GM21786 (cell line): ENCODE data around the gene FBXO24.
A peak's percentile ranks its signal among the peaks of the same experiment; 100 is the strongest.
"Not testable (repeated sequence)": the region's sequence is repeated elsewhere in the genome, so short reads cannot be mapped to it uniquely, and the experiment has no call there.

Experiments
- ATAC-seq: cut with Tn5 transposase; IDR thresholded peaks from one replicate; pipeline ENCODE4 v1.9.1; 2021; ENCODE audit not compliant: unreplicated experiment

FBXO24 gene

GRCh38 chr7:100559127-100559526 lies 27.0 kb upstream of the FBXO24 start:
- no peak for ATAC-seq

GRCh38 chr7:100561491-100562194 lies 24.5 kb upstream of the FBXO24 start:
- ATAC-seq, result no peak

- no peak for ATAC-seq
These were observed 23.7 kb upstream of the FBXO24 start for GRCh38 chr7:100562195-100563099.

- ATAC-seq, result no peak
These were observed 23.0 kb upstream of the FBXO24 start for GRCh38 chr7:100563100-100563564.

GRCh38 chr7:100563809-100564400 lies 22.2 kb upstream of the FBXO24 start:
- no peak for ATAC-seq

- ATAC-seq, result not testable (repeated sequence)
These were observed 21.7 kb upstream of the FBXO24 start for GRCh38 chr7:100564405-100564804.

GRCh38 chr7:100565133-100565571 lies 21.0 kb upstream of the FBXO24 start:
- no peak for ATAC-seq

- no peak for ATAC-seq
These were observed 20.1 kb upstream of the FBXO24 start for GRCh38 chr7:100566018-100566531.

- ATAC-seq, result no peak
These were observed 18.9 kb upstream of the FBXO24 start for GRCh38 chr7:100567031-100567730.

- no peak for ATAC-seq
These were observed 18.4 kb upstream of the FBXO24 start for GRCh38 chr7:100567751-100568175.

- no peak for ATAC-seq
These were observed 17.8 kb upstream of the FBXO24 start for GRCh38 chr7:100568176-100568895.

GRCh38 chr7:100568896-100569844 lies 17.0 kb upstream of the FBXO24 start:
- peak; percentile 53 for ATAC-seq

- no peak for ATAC-seq
These were observed 14.9 kb upstream of the FBXO24 start for GRCh38 chr7:100570954-100571828.

GRCh38 chr7:100571829-100572116 lies 14.4 kb upstream of the FBXO24 start:
- ATAC-seq, result no peak

GRCh38 chr7:100572281-100572948 lies 13.7 kb upstream of the FBXO24 start:
- no peak for ATAC-seq

GRCh38 chr7:100572949-100573675 lies 13.0 kb upstream of the FBXO24 start:
- ATAC-seq, result no peak
